SU-DHL-6 (cell line): ENCODE results near the gene PRKCA.

Experiments
- EZH2phosphoT487 ChIP-seq: fragments of 200-600 bp; sonication (generic), shearing (Covaris generic); conservative IDR thresholded peaks from 2 replicates; pipeline ENCODE4 v1.6.1; 2018; ENCODE audit warnings: mild to moderate bottlenecking, antibody characterized with exemption, low read length, moderate library complexity, mixed read lengths
- TF ChIP-seq, protein P1 (sequence below): fragments of 200-600 bp; sonication (generic); IDR thresholded peaks from one replicate; pipeline ENCODE4 v1.5.1; 2017; ENCODE audit warnings: antibody characterized with exemption, mild to moderate bottlenecking, low read length, moderate library complexity; ENCODE audit not compliant: insufficient read depth, poor library complexity, severe bottlenecking

DNA sequence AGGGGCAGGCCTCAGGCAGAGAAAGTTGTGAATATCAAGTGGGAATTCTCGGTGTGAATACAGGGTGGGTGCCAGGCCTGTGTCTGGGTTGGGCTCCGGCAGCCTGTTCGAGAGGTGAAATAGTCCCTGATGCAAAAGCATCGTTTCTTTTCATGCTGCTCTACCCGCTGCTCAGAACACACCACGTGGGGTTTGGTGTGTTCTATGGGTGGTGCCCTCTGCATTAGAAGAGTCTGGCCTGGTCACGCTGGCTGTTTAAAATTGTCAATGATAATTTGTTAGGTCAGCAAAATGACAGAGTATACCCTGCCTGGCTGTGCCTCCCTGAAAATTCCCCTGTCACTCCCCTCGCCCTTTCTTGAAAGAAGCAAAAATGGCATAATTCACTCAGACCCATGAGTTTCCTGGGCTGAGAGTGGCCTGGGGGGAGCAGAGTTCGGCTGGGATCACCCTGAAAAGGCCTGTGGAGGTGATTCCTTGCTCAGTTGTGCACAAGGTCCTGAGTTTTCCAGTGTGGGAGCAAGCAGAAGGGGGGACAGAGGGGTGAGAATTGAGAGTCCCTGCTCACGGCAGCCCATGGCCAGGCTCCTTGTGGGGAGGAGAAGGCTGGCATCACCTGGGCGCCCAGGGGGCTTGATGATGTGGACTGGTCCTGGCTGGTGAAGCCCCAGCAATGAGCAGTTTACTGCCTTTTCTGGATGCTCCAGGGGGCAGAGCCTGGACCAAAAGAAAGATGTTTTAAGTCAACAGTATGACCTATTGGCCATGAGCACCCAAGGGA is 535.7 kb downstream of the PRKCA start:
- TF ChIP-seq, protein P1, sequence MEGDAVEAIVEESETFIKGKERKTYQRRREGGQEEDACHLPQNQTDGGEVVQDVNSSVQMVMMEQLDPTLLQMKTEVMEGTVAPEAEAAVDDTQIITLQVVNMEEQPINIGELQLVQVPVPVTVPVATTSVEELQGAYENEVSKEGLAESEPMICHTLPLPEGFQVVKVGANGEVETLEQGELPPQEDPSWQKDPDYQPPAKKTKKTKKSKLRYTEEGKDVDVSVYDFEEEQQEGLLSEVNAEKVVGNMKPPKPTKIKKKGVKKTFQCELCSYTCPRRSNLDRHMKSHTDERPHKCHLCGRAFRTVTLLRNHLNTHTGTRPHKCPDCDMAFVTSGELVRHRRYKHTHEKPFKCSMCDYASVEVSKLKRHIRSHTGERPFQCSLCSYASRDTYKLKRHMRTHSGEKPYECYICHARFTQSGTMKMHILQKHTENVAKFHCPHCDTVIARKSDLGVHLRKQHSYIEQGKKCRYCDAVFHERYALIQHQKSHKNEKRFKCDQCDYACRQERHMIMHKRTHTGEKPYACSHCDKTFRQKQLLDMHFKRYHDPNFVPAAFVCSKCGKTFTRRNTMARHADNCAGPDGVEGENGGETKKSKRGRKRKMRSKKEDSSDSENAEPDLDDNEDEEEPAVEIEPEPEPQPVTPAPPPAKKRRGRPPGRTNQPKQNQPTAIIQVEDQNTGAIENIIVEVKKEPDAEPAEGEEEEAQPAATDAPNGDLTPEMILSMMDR: no peak
- no peak for TF ChIP-seq EZH2phosphoT487
